OCI-M2 (cell line): ENCODE results near the gene COL6A1.

Experiments used
- DNase-seq: peaks from one replicate; lab custom pipeline; 2025; ENCODE audit not compliant: unreplicated experiment; lab: John Stamatoyannopoulos, UW

COL6A1 gene

GRCh38 chr21:45981151-45982091, at the start of gene COL6A1:
Gene COL6A1 (plus strand): TSS chr21:45981770. CDS start chr21:45981851, 81 bp downstream.
- peak; percentile 89 for DNase-seq

- no peak for DNase-seq
These were observed 48.6 kb upstream of the COL6A1 start for GRCh38 chr21:45932922-45933502.

GRCh38 chr21:45934085-45934484, 47.5 kb upstream of the COL6A1 start:
- no peak for DNase-seq

- DNase-seq: no peak
These were observed 47.0 kb upstream of the COL6A1 start for GRCh38 chr21:45934554-45934953.

GRCh38 chr21:45935628-45936027, 45.9 kb upstream of the COL6A1 start:
- peak; percentile 75 for DNase-seq

- no peak for DNase-seq
These were observed 43.7 kb upstream of the COL6A1 start for GRCh38 chr21:45937721-45938452.

- no peak for DNase-seq
These were observed 43.2 kb upstream of the COL6A1 start for GRCh38 chr21:45938453-45938755.

GRCh38 chr21:45938811-45939520, 42.6 kb upstream of the COL6A1 start:
- DNase-seq: no peak

- DNase-seq: no peak
These were observed 42.0 kb upstream of the COL6A1 start for GRCh38 chr21:45939521-45940045.

- no peak for DNase-seq
These were observed 41.5 kb upstream of the COL6A1 start for GRCh38 chr21:45940091-45940490.

GRCh38 chr21:45940621-45941337, 40.8 kb upstream of the COL6A1 start:
- no peak for DNase-seq

GRCh38 chr21:45941338-45941710, 40.2 kb upstream of the COL6A1 start:
- DNase-seq: no peak

GRCh38 chr21:45941717-45942546, 39.6 kb upstream of the COL6A1 start:
- DNase-seq: no peak

GRCh38 chr21:45942755-45943629, 38.6 kb upstream of the COL6A1 start:
- DNase-seq: no peak

- DNase-seq: no peak
These were observed 37.7 kb upstream of the COL6A1 start for GRCh38 chr21:45943630-45944540.

- DNase-seq: no peak
These were observed 37.0 kb upstream of the COL6A1 start for GRCh38 chr21:45944601-45945000.

GRCh38 chr21:45945066-45945867, 36.3 kb upstream of the COL6A1 start:
- no peak for DNase-seq
